CD4-positive, alpha-beta T cell treated with Interleukin-4 for 4 hours (primary cell): ENCODE results near the gene EML4.
"Not testable (repeated sequence)": the region's sequence is repeated elsewhere in the genome, so short reads cannot be mapped to it uniquely, and the experiment has no call there.

Experiments used
- DNase-seq: peaks from one replicate; pipeline ENCODE4 v3.0.0-alpha.2; 2020

The EML4 gene

DNA sequence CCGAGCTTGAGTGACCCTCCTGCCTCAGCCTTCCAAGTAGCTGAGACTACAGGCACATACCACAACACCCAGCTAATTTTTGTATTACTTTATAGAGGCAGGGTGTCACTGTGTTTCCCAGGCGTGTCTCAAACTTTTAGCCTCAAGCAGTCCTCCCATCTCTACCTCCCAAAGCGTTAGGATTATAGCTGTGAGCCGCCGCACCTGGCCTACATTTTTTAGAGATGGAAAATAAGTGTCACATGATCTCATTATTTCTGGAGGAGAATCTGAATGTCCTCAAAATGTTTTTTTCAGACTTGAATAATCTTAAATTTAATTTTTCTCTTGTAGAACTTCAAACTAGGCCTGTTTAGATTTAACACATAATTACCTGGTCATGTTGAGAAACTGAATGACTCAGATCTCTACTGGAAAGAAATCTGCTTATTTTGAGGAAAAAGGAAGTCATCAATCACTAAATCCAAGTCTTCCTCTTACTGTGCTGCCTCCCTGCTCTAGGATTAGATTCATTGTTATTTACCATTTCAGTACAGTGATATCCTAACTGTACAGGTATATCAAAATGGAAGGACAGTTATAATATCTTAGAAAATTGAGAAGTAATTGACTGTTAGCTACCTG is 99.5 kb downstream of the EML4 start:
- no peak for DNase-seq

DNA sequence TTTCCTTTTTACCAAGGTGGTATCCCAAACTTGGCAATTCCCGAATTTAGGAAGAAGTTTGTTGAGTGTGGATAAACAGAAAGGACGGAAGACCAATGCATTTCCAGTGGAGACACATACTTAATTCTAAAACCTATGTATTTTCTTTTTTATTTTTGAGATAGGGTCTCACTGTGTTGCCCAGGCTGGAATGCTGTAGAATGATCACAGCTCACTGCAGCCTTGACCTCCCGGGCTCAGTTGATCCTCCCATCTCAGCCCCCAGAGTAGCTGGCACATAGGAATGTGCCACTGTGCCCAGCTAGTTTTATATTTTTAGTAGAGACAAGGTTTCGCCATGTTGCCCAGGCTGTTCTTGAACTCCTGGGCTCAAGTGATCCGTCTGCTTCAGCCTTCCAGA is 101.6 kb downstream of the EML4 start:
- DNase-seq = no peak

DNA sequence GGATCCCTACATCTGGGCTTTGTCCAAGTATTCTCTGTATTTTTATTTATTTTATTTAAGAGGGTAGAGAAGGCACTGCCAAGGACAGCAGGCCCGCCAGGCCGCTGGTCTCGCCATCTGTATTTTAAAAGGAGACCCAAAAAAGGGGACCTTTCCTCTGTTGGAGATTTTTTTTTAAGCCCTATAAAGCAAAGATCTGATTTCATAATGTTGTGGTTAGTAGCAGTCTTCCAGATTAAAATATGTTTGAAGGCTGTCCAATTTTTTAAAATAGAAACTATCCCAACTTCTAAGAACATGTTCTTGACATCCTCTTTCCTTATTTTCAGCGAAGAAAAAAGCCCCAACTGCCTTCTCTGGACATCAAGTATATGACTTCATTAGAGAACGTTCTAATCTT is 102.1 kb downstream of the EML4 start:
- DNase-seq = not testable (repeated sequence)

DNA sequence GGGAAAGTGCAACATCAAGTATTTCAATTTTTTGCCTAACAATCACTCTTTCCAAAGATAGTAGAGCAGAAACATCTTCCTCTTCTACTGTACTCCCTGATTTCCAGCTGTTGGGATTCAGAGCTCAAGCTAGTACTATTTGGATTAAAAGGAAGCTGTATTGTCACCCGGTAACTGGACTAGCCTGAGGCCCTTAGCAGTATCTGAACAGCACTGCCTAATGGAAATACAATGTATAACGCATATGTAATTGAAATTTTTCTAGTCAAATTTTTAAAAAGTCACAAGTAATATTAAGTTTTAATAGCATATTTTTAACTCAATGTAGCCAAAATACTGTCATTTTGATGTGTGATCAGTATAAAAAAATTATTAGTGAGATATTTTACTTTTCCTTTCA is 105.7 kb downstream of the EML4 start:
- no peak for DNase-seq

DNA sequence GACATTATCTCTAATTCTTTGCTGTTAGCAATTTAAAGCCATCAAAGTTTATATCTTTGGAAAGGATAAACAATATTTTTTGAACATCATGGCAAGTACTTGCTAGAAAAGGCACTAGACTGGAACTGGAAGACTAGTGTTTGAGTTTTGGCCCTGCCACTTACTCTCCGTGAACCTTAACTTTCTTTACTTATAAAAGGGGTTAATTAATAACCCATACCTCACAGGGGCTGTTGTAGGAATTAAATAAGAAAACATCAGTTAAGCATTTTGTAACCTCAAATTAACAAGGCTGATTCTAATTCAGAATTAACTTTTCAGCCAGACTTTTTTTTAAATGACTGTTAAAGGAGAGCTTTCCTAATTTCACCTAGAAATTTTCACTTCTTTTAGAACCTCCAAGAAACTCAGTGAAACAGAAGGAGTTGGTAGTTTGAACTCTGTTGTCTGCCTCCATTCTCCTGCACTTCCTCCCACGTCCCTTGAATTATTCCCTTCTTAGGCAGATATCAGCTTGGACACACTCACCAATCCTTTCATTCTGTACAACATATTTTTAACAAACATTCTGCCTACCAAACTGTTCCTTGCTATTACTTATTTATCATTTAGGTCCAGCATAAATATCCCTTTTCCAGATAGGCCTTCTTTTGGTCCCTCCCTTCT is 112.4 kb downstream of the EML4 start:
- no peak for DNase-seq

DNA sequence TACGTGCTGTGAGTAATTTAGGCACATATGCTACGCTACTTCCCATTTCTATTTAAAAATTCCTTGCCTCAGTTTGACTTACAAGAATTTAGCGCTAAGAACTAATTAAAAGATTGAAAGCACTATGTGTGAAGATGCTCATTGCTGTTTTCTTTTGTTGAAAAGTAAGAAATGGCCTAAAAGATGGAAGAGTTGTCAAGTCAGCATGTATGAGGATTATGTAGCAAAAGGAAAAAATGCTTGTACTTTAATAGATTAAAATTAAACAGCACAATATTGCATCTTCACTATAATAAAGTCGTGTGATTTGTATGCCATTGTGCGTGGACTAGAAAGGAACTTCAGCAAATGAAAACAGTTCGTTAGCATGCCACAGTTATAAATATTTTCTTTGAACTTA is 114.9 kb downstream of the EML4 start:
- no peak for DNase-seq

DNA sequence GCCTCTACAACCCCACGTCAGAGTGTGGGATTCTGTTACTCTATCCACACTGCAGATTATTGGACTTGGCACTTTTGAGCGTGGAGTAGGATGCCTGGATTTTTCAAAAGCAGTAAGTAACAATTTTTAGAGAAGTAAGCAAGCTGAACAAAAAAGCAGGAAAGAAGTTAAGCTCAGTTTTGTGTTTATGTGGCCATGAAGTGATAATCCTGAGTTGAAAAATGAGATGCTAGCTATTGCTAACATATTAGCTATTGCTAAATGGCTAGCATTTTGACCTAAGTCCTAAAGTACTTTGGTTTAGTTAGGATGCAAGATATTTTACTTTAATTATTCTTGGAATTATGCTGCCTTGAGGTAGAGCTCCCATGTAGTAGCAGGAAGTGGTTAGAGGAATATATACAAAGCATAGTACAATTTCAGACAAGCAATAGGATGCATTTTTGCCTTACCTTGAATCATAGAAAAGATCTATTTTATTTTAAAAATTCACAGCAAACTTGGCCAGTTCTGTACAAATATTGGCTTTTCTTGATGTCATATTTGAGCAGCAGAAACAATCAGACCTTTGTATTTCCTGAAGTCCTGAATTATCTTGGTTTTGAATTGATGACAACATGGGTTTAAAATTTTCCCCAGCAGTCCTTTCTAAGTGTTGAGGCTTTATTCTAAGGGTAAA is 117.3 kb downstream of the EML4 start:
- no peak for DNase-seq

DNA sequence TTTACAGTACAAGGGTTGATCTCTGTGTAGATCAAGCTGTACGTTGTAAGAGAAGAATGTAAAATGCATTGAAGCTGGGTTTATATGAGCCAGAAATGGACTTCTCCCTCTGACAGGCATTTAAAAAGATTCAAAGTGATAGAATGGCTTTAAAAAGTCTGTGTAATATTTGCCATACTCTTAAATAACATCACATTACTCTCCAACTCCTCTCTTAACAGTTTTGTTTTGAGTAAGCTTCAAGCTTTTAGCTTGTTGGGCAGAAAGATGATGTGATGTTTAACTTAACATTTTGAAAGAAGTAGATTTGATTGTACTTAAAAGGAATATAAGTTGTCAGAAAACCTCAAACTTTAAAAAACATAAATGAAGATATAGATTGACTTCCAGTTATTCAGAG is 119.7 kb downstream of the EML4 start:
- no peak for DNase-seq

DNA sequence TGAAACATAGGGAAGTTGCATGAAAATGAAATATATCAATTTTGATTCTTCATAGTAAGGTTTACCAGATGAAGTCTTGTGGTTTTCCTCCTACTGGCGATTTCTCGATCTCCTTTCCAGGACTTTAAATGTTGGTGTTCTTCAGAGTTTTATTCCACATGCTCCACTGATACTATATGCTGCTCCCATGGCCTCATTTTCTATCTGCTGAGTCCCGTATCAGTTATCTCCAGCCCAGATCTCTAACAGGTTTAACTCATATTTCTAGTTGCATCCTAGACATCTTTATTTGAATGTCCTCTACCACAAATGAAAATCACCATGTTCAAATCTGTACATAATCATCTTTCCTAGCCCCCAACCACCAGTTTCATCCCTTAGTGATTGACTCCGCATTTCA is 120.1 kb downstream of the EML4 start:
- no peak for DNase-seq

DNA sequence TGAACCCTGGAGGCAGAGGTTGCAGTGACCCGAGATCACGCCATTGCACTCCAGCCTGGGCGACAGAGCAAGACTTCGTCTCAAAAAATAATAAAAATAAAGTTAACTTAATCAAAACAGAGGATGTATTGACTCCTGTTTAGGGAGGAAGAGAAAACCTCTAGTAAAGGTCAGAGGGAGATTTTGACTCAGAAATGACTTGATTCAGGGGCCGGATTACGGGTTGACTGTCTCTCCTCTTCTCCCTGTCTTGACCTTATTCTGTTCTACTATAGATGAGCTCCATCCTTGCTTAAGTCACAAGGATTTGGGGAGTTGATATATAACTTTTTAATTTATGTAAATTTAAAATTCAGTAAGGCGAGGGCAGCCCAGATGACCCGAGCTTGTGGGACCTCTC is 120.9 kb downstream of the EML4 start:
- no peak for DNase-seq

DNA sequence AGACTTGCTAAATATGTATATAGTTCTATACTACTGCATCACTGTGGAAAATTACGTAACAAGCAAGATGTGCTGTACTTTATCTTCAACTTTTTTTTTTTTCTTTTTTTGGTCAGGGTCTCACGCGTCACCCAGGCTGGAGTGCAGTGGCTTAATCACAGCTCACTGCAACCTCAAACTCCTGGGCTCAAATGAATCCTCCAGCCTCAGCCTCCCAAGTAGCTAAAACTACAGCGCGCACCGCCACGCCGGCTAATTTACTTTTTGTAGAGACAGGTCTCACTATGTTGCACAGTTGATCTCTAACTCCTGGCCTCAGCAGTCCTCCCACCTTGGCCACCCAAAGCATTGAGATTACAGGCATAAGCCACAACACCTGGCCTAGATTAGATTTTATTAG is 123.9 kb downstream of the EML4 start:
- DNase-seq = no peak

DNA sequence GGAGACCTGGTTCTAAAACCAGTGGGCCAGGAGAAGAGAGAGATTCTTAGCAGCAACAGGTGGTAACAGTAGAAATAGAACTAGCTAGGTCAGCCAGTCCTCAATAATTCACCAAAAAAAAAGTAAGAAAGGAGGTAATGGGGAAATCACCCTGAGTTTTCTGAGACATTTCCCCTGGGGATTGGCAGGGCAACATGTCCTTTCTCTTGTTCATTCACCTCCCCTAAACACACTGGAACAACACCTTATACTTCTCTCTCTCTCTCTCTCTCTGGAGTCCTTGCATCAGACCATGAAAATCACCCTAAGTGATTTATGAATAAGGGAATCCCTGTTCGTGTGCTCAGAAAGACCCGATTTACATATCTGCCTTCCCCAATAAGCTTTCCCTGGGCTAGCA is 127.1 kb downstream of the EML4 start:
- no peak for DNase-seq

DNA sequence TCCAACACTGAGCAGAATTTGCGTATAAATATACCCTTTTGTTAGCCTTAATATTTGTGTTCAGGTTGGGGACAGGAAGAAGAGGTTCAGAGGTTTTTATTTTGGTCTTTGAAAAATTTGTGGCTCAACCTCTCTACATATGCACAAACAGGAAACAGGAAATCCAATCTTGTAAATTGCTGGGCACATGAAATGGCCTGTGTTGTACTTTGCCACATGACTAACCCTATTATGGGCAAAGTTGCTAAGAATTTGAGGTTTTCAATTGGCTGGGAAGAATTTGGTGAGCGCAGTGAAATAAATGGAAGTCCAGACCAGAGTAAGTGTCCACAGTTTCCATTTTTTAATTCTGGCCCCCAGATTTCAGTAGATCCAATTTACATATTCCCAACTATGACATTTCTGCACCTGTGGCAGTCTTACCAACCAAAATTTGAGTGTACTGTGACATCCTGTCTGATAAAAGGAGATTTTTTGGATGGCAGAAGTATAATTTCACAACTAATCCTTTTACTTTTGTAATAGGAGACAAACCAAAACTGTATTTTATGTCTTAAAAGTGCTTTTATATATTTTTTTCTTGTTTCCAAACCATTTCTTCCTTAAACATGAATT is 128.3 kb downstream of the EML4 start:
- peak; percentile 68 for DNase-seq

DNA sequence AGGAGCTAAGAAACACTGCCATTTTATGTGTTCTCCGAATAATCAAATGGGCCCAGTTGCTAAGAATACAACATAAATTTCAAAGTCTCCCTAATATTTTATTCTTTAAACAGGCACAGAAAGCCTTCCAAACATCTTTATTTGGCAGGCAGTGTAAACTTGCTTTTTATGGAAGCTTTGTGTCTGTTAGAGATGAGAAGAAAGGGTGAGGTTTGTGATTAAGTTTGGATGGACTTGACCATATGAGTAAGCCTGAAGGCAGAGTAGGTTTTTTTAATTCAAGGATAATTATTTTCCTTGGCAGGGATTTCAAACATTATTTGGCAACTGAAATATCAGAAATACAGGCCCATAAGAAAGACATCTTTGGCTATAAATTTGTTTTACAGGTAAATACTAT is 129.0 kb downstream of the EML4 start:
- DNase-seq = no peak

DNA sequence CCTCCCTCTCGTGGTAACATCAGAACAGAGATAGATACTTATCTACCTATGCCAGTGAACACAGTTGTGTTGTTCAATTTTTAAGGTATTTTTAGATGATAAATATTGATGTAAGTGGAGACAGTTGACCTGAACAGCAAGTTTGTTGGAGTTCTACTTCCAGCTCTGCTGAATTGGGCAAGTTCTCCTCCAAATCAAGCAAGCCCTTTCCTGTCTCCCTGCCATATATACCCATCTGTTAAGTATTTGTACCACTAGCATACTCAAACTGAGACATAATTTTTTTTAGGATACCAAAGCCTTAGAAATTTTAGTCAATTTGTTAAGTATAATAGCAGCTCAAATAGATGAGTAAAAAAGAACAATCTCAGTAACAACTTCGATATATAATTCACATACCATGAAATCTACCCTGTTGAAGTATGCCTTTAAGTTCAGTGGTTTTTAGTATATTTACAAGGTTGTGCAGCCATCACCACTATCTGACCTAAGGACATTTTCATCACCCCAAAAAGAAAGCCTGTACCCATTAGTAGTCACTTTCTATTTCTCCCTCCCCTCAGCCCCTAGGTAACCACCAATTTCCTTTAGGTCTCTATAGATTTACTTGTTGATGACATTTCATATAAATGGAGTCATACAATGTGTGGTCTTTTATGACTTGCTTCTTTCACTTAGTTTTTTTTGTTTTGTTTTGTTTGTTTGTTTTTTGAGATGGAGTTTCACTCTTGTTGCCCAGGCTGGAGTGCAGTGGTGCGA is 130.0 kb downstream of the EML4 start:
- DNase-seq = no peak

DNA sequence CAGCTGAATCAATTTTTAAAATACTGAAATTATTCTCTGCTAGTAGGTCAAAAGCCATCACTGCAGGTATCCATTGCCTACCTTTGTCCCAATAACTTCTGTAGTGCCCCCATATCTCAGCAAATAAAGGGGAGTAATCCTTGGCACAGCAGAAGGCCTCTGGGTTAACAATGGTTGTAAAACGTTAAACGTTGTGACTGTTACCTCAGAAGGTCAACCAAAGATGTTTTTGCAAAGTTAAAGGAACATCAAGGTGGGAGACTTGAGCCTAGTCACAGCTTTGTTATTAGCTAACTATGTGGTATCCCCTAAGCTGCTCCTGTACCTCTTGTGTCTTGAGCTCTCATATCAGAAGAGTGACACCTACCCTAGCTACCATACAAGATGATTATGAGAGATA is 131.4 kb downstream of the EML4 start:
- no peak for DNase-seq

DNA sequence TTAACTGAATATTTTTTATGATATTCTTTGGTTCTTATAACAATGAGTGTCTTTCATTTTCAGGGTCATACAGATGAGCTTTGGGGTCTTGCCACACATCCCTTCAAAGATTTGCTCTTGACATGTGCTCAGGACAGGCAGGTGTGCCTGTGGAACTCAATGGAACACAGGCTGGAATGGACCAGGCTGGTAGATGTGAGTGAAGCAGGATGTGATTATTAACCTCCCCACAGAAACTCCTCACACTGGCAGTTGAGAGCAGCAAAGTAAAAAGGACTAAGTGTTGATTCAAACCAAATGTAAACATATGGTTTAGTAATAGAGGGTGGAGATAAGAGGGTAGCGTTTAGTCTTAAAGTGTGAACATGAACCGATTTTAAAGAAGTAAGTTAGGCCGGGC is 134.1 kb downstream of the EML4 start:
- no peak for DNase-seq

DNA sequence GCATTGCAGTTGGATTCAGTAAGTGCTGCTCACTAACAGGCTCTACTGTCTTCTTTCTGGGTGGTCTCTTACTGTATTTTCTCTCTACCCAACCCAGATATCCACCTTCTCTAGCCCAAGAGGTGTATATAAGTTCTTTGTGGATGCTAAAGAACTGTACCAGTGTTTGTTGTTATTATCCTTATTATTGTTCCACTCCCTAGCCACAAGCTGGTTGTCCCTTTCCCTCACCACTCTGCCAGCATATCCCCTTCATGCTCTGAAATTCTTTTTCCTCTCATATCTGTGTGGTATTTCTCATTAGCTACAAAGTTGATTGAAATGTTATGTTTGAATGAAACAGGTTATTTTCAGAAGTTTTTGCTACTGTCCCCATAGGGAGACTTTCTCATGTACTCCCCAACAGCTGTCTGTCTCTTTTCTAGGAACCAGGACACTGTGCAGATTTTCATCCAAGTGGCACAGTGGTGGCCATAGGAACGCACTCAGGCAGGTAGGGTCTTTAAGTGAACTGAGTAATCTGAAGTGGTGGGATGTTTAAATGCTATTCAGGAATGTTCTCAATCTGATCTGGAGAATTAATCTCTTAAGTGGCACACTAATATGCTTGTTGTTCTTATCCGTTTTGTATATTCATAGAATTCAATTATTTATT is 135.0 kb downstream of the EML4 start:
- DNase-seq = no peak

DNA sequence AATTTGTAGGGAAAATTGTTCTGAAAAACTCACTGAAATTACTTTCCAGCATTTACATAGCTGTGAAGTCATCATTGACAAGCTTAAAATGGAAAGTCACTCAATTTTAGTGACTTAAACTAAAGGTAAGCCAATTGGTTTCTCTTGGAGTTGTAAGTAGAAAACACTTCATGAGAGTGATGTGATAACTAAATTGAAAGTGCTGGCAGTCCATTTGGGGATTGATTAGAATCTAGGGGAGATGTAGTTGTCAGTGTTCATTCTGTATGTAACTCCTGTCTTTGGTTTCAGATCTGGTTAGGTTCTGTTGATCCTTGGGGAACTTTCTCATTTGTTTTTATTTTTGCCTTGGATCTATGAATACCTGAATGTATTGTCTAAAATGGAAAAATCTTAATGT is 138.0 kb downstream of the EML4 start:
- DNase-seq = no peak

DNA sequence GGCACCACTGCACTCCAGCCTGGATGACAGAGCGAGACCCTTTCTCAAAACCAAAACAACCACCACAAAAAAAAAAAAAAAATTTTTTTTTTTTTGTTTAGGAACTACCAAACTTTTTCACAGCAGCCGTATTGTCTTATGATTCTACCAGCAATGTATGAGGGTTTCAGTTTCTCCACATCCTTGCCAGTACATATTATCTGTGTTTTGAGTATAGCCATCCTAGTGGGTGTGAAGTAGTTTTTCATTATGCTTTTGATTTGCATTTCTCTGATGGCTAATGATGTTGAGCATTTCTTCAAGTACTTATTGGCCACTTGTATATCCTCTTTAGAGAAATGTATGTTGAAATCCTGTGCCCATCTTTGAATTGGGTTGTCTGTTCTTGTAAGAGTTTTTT is 140.2 kb downstream of the EML4 start:
- DNase-seq = no peak

DNA sequence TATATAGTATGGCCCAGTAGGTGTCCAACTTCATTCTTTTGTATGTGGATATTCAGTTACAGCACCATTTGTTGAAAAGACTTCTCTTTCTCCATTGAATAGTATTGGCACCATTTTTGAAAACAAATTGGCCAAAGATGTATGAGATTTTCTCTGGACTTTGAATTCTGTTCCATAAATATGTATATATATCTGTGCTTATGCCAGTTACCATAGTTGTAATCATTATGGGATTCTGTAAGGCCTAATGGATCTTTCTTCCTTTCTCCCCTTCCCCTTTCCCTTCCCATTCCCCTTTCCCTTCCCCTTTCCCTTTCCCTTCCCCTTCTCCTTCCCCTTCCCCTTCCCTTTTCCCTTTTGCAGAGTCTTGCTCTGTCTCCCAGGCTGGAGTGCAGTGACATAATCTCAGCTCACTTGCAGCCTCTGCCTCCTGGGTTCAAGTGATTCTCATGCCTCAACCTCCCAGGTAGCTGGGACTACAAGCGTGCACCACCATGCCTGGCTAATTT is 140.9 kb downstream of the EML4 start:
- no peak for DNase-seq

DNA sequence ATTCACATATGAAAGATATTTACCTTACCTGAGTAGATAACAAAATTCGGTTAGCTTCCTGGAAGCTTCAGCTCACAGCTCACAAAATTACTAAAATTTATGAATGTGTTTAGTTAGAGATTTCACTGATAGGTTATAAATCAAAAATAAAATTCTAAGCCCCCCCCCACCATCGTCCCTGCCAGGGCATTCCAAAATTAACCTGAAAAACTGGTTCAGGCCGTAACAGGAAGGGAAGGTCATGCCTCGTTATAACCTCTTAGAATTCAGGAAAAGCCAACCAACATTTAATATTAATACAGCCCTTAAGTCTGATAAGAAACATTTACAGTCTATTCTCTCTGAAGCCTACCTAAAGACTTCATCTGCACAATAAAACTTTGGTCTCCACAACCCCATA is 143.0 kb downstream of the EML4 start:
- DNase-seq = no peak
